Measurements from ENCODE around the gene HM13.

DNA sequence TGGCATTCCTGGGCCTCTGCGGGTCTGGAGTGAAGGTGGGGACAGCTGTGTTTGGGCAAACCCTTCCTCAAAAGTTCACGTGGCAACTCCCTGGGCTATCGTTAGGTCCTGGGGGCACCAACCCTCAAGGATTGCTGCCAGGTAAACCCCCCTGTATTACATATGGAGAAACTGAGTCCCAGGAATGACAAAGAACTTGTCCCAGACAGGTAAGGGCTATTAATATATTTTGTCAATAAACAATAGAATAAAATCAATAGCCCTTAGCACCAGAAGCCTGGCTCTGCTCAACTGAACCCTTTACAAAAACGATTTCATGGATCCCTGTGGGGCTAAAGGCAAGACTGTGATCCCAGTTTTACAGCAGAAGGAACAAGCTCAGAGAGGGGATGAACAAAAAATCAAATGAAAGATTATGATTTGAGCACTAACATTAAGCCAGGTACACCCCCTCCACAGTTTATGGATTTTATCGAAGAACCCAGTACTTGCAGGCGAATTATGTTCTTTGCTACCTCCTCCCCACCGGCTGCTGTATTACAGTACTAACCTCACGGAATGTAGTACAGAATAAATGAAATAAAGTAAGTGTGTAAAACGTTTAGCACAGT, 93.5 kb downstream of the HM13 start:
- TF ChIP-seq, protein P1, sequence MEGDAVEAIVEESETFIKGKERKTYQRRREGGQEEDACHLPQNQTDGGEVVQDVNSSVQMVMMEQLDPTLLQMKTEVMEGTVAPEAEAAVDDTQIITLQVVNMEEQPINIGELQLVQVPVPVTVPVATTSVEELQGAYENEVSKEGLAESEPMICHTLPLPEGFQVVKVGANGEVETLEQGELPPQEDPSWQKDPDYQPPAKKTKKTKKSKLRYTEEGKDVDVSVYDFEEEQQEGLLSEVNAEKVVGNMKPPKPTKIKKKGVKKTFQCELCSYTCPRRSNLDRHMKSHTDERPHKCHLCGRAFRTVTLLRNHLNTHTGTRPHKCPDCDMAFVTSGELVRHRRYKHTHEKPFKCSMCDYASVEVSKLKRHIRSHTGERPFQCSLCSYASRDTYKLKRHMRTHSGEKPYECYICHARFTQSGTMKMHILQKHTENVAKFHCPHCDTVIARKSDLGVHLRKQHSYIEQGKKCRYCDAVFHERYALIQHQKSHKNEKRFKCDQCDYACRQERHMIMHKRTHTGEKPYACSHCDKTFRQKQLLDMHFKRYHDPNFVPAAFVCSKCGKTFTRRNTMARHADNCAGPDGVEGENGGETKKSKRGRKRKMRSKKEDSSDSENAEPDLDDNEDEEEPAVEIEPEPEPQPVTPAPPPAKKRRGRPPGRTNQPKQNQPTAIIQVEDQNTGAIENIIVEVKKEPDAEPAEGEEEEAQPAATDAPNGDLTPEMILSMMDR (IDR thresholded peaks at IDR 0.05) = no peak
- TF ChIP-seq POLR2AphosphoS5 (IDR thresholded peaks at IDR 0.05) = no peak
